GM23338 (cell line): ENCODE measurements around the gene RYR2.

Source experiments
- CREB1 ChIP-seq: fragments of 250-450 bp; sonication (Bioruptor Pico); IDR thresholded peaks from 2 replicates; pipeline ENCODE4 v1.5.0; 2020; ENCODE audit warnings: low read depth, mild to moderate bottlenecking, moderate library complexity
- EZH2 ChIP-seq: fragments of 200-600 bp; sonication (generic); IDR thresholded peaks from one replicate; pipeline ENCODE4 v1.8.0; 2017; ENCODE audit warnings: antibody characterized with exemption, mild to moderate bottlenecking, low read depth; ENCODE audit not compliant: unreplicated experiment
- EZH2phosphoT487 ChIP-seq: fragments of 200-600 bp; sonication (generic); IDR thresholded peaks from one replicate; pipeline ENCODE4 v1.8.1; 2018; ENCODE audit warnings: antibody characterized with exemption; ENCODE audit not compliant: unreplicated experiment
- JUNB ChIP-seq: IDR thresholded peaks from one replicate; pipeline ENCODE4 v1.6.1; 2016; ENCODE audit warnings: antibody characterized with exemption; ENCODE audit not compliant: unreplicated experiment
- NANOG ChIP-seq: IDR thresholded peaks from 2 replicates; pipeline ENCODE4 v1.6.1; 2016; ENCODE audit warnings: antibody characterized with exemption, borderline replicate concordance
- POLR2AphosphoS5 ChIP-seq: IDR thresholded peaks from 2 replicates; pipeline ENCODE4 v1.6.1; 2016; ENCODE audit warnings: antibody characterized with exemption, low read depth
- REST ChIP-seq: IDR thresholded peaks from one replicate; pipeline ENCODE4 v1.6.1; 2018; ENCODE audit warnings: antibody characterized with exemption; ENCODE audit not compliant: unreplicated experiment
- TF ChIP-seq, protein P1 (sequence below), 2 experiments: fragments of 200-600 bp in 1 of 2; sonication (generic) in 1 of 2; conservative IDR thresholded peaks; 2 replicates each; pipeline versions ENCODE4 v1.5.1 to v1.6.1; 2016 to 2017; ENCODE audit warnings: antibody characterized with exemption in 2 of 2, low read depth in 2 of 2, mild to moderate bottlenecking in 2 of 2, moderate library complexity in 1 of 2

- TF ChIP-seq, protein P1, sequence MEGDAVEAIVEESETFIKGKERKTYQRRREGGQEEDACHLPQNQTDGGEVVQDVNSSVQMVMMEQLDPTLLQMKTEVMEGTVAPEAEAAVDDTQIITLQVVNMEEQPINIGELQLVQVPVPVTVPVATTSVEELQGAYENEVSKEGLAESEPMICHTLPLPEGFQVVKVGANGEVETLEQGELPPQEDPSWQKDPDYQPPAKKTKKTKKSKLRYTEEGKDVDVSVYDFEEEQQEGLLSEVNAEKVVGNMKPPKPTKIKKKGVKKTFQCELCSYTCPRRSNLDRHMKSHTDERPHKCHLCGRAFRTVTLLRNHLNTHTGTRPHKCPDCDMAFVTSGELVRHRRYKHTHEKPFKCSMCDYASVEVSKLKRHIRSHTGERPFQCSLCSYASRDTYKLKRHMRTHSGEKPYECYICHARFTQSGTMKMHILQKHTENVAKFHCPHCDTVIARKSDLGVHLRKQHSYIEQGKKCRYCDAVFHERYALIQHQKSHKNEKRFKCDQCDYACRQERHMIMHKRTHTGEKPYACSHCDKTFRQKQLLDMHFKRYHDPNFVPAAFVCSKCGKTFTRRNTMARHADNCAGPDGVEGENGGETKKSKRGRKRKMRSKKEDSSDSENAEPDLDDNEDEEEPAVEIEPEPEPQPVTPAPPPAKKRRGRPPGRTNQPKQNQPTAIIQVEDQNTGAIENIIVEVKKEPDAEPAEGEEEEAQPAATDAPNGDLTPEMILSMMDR (conservative IDR thresholded peaks at IDR 0.05; ENCODE audit: low read depth in 2 of 2) = no peak
- TF ChIP-seq POLR2AphosphoS5 (no peak), EZH2 (no peak), JUNB (no peak), NANOG (no peak), REST (no peak), CREB1 (no peak), EZH2phosphoT487 (no peak)
These were observed 163.5 kb downstream of the RYR2 start for GRCh38 chr1:237205400-237206064.
